Stimulated activated CD4-positive, alpha-beta T cell treated with anti-CD3 and anti-CD28 coated beads, Interleukin-4, amount 100 ng/mL, for 1 hour (primary cell): ENCODE measurements around the gene SCML2.
"Not testable (repeated sequence)": the region's sequence is repeated elsewhere in the genome, so short reads cannot be mapped to it uniquely, and the experiment has no call there.

Source experiments
- DNase-seq: peaks from one replicate; pipeline ENCODE4 v3.0.0-alpha.2; 2020

SCML2 gene

DNA sequence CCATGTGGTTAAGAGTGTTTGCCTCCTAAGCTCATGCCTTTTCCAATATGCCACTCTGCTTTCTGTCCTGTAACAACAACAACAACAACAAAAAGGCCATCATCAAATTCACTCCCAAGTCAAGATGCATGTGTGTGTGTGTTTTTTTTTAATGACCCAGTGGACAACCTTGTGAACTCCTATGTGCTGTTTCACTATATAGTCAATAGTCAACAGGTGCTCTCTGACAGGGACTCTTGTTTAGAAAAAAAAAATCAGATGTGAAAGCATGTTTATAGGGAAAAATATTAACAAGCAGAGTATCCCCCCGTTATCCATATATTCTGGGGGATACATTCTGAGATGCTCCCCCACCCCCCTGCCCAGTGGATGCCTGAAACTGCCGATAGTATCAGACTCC lies 83.2 kb downstream of the SCML2 start:
- no peak for DNase-seq

DNA sequence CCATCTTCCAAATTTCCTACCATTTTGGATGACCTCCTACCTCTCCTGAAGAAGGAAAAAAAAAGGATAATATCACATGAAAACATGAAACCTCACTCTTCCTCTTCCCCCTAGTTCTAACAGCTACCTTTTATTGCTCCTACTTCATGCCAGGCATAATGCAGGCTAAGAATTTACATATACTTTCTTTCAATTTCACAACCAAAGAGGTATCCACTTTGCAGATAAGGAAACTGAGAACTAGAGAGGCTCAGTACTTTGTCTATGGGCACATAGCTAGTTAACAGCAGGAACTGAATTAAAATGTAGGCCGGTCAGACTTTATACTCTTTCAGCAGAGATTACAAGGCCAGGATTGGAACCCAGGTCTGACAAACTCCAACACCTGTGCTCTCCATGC lies 99.4 kb downstream of the SCML2 start:
- DNase-seq, result no peak

GRCh38 chrX:18252644-18253359 lies 101.7 kb downstream of the SCML2 start:
- DNase-seq, result no peak

GRCh38 chrX:18229646-18230045 lies 124.8 kb downstream of the SCML2 start:
- DNase-seq, result not testable (repeated sequence)

DNA sequence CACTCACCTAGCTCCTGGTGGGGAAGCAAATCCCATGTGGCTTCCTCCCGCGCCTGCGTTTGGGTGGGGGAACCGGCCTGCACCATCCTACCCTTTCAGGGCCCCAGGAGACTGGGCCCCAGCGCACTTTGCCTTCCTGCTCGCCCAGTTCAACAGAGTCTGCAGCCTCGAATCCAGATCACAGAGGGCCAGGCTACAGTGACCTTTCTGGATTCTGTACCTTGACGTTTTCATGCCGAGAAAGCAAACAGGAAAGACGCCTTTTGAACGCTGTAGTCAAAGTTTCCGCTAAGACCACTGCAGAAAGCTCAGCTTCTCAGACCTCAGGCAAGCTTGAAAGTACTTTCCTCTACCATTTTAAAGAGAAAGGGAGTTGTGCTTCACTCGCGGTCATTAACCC lies 126.4 kb downstream of the SCML2 start:
- DNase-seq, result no peak

DNA sequence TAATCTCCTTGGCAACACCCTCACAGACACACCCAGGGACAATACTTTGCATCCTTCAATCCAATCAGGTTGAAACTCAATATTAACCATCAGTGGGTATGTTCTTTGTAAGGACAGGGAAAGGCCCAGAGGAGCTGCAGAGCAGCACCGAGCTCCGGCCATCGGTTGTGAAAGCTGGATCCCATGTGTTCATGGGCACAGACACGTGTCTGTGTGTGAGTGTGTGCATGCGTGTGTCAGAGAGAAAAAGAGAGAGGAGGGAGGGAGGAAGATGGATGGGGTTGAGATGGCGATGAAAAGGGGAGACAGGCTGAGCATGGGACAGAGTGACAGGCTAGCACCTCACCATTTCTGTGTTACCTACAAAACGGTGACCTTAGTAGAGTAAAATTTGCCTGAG lies 127.0 kb downstream of the SCML2 start:
- DNase-seq, result no peak

DNA sequence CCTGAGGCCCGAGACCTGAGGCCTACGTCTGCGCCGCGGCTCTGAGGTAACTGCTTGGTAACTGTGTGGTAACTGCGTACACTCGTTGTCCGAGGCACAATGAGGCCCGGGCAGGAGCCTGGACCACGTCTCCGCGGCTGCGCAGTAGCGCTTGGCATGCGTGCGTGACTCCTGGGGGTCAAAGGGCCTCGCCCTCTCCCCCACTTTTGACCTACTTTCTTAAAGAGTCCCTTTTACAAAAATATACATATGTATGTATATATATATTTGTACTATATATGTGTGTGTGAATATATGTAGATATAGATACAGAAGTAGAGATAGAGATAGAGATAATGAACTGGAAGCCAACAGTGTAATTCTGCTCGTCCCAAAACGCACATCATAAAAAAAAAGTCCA lies 133.7 kb downstream of the SCML2 start, which contains the start of gene BEND2:
Gene BEND2, minus strand, starts transcription at position 101 of the 400 bp plus-strand sequence. CDS start 136 bp downstream, outside the sequence.
- DNase-seq, result no peak

DNA sequence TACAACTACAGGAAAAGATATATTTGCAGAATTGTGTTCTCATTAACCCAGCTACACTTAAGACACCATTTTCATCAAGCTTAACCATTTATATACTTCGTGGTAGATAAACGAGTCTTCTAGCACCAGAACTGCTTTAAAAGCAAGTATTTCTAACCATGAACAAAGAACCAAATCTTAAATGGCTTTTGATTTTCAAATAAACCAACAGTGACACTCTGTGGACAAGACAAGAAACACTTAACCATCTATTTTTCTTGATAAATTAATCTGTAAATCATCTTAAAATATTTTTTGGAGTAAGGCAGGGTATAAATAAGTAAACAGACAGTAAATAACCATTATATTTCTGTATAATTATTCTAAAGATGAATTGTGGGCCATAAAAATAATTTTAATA lies 144.0 kb downstream of the SCML2 start:
- DNase-seq, result no peak

DNA sequence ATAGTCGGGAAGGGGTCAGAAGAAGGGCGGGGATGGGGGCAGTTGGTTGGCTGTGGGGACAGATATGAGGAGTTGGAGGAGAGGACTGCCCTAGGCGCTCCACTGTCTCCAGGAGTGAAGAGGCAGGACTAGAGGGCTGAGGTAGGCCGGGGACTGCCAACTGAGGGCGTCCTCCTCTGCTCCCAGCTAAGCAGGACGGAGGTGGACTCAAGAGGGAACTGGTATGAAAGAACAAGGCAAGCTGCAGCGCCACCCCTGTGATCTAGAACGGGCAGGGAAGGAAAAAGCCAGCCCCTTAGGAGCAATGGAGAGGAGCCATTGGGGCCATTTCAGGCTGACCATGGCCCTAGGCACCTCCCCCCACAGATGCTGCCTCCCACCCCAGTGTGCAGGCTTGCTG lies 147.8 kb downstream of the SCML2 start:
- DNase-seq, result no peak

GRCh38 chrX:18203631-18204030 lies 150.9 kb downstream of the SCML2 start:
- no peak for DNase-seq

DNA sequence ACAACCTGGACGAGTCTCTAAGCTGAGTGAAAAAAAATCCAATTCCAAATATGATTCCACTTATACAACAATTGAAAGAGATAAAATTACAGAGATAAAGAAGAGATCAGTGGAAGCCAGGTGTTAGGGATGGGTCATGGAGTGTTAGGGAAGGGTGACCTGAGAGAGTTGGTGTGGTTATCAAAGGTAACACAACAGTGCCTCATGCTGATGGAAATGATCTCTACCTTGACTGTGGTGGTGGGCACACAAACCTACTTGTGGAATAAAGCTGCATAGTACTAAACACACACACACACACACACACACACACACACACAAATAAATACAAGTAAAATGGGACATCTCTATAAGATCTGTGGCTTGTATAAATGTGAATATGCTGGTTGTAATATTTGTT lies 159.8 kb downstream of the SCML2 start:
- no peak for DNase-seq
